Large intestine (tissue), 3 donors: Measurements from ENCODE around the gene CHCHD5. TPM values are rescaled to one million over a fixed set of nuclear protein-coding genes. Genes with fewer than 3 reads are reported as not detected.

Source experiments
- DNase-seq, 2 donors: peaks; one replicate each; pipeline versions ENCODE4 v3.0.0 to v3.0.0-alpha.2; 2013
- H3K27ac ChIP-seq: one replicate; pipeline ENCODE4 v1.5.1; 2013; ENCODE audit warnings: low read length
- H3K27me3 ChIP-seq: 2 replicates; pipeline ENCODE4 v1.6.1; 2013; ENCODE audit warnings: low read length; ENCODE audit not compliant: control insufficient read depth, insufficient read depth
- H3K36me3 ChIP-seq: 2 replicates; pipeline ENCODE4 v1.6.1; 2013; ENCODE audit warnings: low read length; ENCODE audit not compliant: control insufficient read depth, insufficient read depth
- H3K4me1 ChIP-seq: one replicate; pipeline ENCODE4 v1.6.1; 2013; ENCODE audit warnings: low read length; ENCODE audit not compliant: control insufficient read depth, insufficient read depth
- H3K4me3 ChIP-seq: one replicate; pipeline ENCODE4 v1.5.1; 2013; ENCODE audit warnings: low read length
- H3K9me3 ChIP-seq: one replicate; pipeline ENCODE4 v1.6.1; 2013; ENCODE audit warnings: mild to moderate bottlenecking, low read depth, low read length, moderate library complexity; ENCODE audit not compliant: control insufficient read depth
- WGBS: methylation state at CpG from one replicate; pipeline ENCODE4 v1.1.5; 2013; ENCODE audit warnings: low lambda C conversion rate; ENCODE audit not compliant: insufficient coverage; 5-methylcytosine and 5-hydroxymethylcytosine counted together
- polyA plus RNA-seq: library from polyadenylated mRNA; unstranded; fragments of 120-200 nt; gene quantifications from one replicate; pipeline ENCODE4 v1.2.1, GENCODE V29; 2013

CHCHD5 gene
- polyA plus RNA-seq, 1 donor = 27.4 TPM

GRCh38 chr2:112634153-112634873 lies 49.9 kb downstream of the CHCHD5 start:
- Histone ChIP-seq H3K9me3 (no peaks in the 10 kb centered on the region), H3K4me1 (peaks cover 6% of the 10 kb centered on the region), H3K27ac (no peak overlapping the region), H3K36me3 (no peaks in the 10 kb centered on the region), H3K27me3 (no peaks in the 10 kb centered on the region), H3K4me3 (no peak overlapping the region)
- DNase-seq = no peak
- WGBS = no CpG with 5 or more reads among the region's 16 CpGs

GRCh38 chr2:112634874-112635157 lies 50.4 kb downstream of the CHCHD5 start:
- H3K9me3 ChIP-seq = no peaks in the 10 kb centered on the region
- WGBS = no CpG with 5 or more reads among the region's 6 CpGs
- no peak overlapping the region for H3K4me3 ChIP-seq
- no peaks in the 10 kb centered on the region for H3K36me3 ChIP-seq
- H3K4me1 ChIP-seq = peaks cover 6% of the 10 kb centered on the region
- DNase-seq = no peak
- H3K27me3 ChIP-seq = no peaks in the 10 kb centered on the region
- H3K27ac ChIP-seq = no peak overlapping the region

GRCh38 chr2:112636605-112637288 lies 52.3 kb downstream of the CHCHD5 start:
- H3K4me3 ChIP-seq = no peak overlapping the region
- H3K4me1 ChIP-seq = peaks cover 3% of the 10 kb centered on the region
- no peaks in the 10 kb centered on the region for H3K36me3 ChIP-seq
- no peaks in the 10 kb centered on the region for H3K27me3 ChIP-seq
- H3K27ac ChIP-seq = no peak overlapping the region
- no peaks in the 10 kb centered on the region for H3K9me3 ChIP-seq
- WGBS = no CpG with 5 or more reads among the region's 7 CpGs
- DNase-seq = no peak

- Histone ChIP-seq H3K27ac (no peak overlapping the region), H3K4me1 (peaks cover 3% of the 10 kb centered on the region), H3K9me3 (no peaks in the 10 kb centered on the region), H3K4me3 (no peak overlapping the region), H3K36me3 (no peaks in the 10 kb centered on the region), H3K27me3 (no peaks in the 10 kb centered on the region)
- WGBS = no CpG with 5 or more reads among the region's 4 CpGs
- DNase-seq = no peak
Measured at GRCh38 chr2:112637289-112637660, 52.9 kb downstream of the CHCHD5 start.

Other genes starting within 250 kb of the CHCHD5 start
- gene RGPD8, start 151.0 kb upstream of the CHCHD5 start, polyA plus RNA-seq = 3.9 TPM
- gene TTL, start 102.5 kb upstream of the CHCHD5 start, polyA plus RNA-seq = 20.8 TPM
- 23.7 TPM for gene POLR1B, start 42.1 kb upstream of the CHCHD5 start, polyA plus RNA-seq
- 42.1 TPM for gene SLC20A1, start 61.3 kb downstream of the CHCHD5 start, polyA plus RNA-seq
- 2.6 TPM for gene NT5DC4, start 136.4 kb downstream of the CHCHD5 start, polyA plus RNA-seq
- 6.2 TPM for gene CKAP2L, start 180.0 kb downstream of the CHCHD5 start, polyA plus RNA-seq
- gene IL1A, start 199.9 kb downstream of the CHCHD5 start, polyA plus RNA-seq = 0.09 TPM